Right ventricle myocardium superior (tissue), 1 donor: ENCODE data around the gene CD4. TPM values are rescaled to one million over a fixed set of nuclear protein-coding genes. Genes with fewer than 3 reads are reported as not detected.

Experiments used
- ATAC-seq: fragments of 200-7000 bp; cut with Tn5 transposase; one replicate; pipeline ENCODE4 v1.9.1; 2020; ENCODE audit warnings: mild to moderate bottlenecking; ENCODE audit not compliant: poor library complexity
- DNase-seq: peaks from one replicate; pipeline ENCODE4 v3.0.0-alpha.2; 2020
- intact Hi-C: fragments of 100-400 bp; cut with DNase I; formaldehyde crosslinking; loops from one replicate; pipeline ENCODE4 v1.11.2; 2022
- total RNA-seq: library from RNA; stranded (reverse); fragmentation: NEBNext Ultra II Directional; extraction: Animal tissue kit (Norgen Biotek cat#: 25700); gene quantifications from one replicate; pipeline ENCODE4 v1.2.1, GENCODE V29; 2021
- donor health status: DM: no; HTN: yes; CAD: no; lungs with severe emphysema.

CD4 gene
- total RNA-seq, 1 donor from 2014 or later, result 10.4 TPM

- no peak for ATAC-seq
- intact Hi-C loops, result no loop called here
These were observed 25.9 kb upstream of the CD4 start for GRCh38 chr12:6763380-6763779.

GRCh38 chr12:6764011-6764828 is 25.1 kb upstream of the CD4 start:
- peak; percentile 84 for ATAC-seq
- intact Hi-C loops, result no loop called here

More at GRCh38 chr12:6763380-6763779, 25.9 kb upstream of the CD4 start:
- no peak for DNase-seq

GRCh38 chr12:6765048-6765633 is 24.2 kb upstream of the CD4 start:
- DNase-seq (no peak), ATAC-seq (no peak)
- intact Hi-C loops, result no loop called here

More at GRCh38 chr12:6764011-6764828, 25.1 kb upstream of the CD4 start:
- peak; percentile 95 for DNase-seq

- DNase-seq (peak; percentile 88), ATAC-seq (peak; percentile 37)
- intact Hi-C loops, result no loop called here
These were observed 23.4 kb upstream of the CD4 start, which contains the start of gene PTMS for GRCh38 chr12:6765634-6766581. Gene PTMS, plus strand, starts transcription at chr12:6766363. Its CDS starts 343 bp downstream, at chr12:6766706.

GRCh38 chr12:6766651-6767349 is 22.5 kb upstream of the CD4 start:
- ATAC-seq (peak; percentile 72), DNase-seq (peak; percentile 90)
- intact Hi-C loops, result no loop called here

GRCh38 chr12:6767353-6768319 is 21.7 kb upstream of the CD4 start:
- DNase-seq (peak; percentile 49), ATAC-seq (no peak)
- intact Hi-C loops, result no loop called here

GRCh38 chr12:6768437-6768914 is 20.9 kb upstream of the CD4 start:
- no peak for DNase-seq
- no peak for ATAC-seq
- intact Hi-C loops, result no loop called here

GRCh38 chr12:6768990-6769389 is 20.3 kb upstream of the CD4 start:
- DNase-seq (peak; percentile 75), ATAC-seq (no peak)
- intact Hi-C loops, result no loop called here

GRCh38 chr12:6769666-6770065 is 19.7 kb upstream of the CD4 start:
- intact Hi-C loops, result no loop called here
- no peak for ATAC-seq

GRCh38 chr12:6770094-6770493 is 19.2 kb upstream of the CD4 start:
- intact Hi-C loops, result no loop called here
- DNase-seq (no peak), ATAC-seq (no peak)

More at GRCh38 chr12:6769666-6770065, 19.7 kb upstream of the CD4 start:
- DNase-seq, result no peak

- DNase-seq, result no peak
These were observed 18.7 kb upstream of the CD4 start for GRCh38 chr12:6770600-6770999.

GRCh38 chr12:6771091-6771495 is 18.2 kb upstream of the CD4 start:
- no peak for DNase-seq
- intact Hi-C loops, result no loop called here
- no peak for ATAC-seq

More at GRCh38 chr12:6770600-6770999, 18.7 kb upstream of the CD4 start:
- no peak for ATAC-seq
- intact Hi-C loops, result no loop called here

GRCh38 chr12:6771509-6772330 is 17.6 kb upstream of the CD4 start:
- DNase-seq (no peak), ATAC-seq (peak; percentile 17)
- intact Hi-C loops, result no loop called here

GRCh38 chr12:6772331-6772695 is 17.0 kb upstream of the CD4 start, which contains the start of gene LAG3:
Gene LAG3, plus strand, starts transcription at chr12:6772520. Its CDS starts 333 bp downstream, at chr12:6772853.
- ATAC-seq, result peak; percentile 10
- DNase-seq, result no peak
- intact Hi-C loops, result no loop called here

- intact Hi-C loops, result no loop called here
- ATAC-seq, result no peak
- no peak for DNase-seq
These were observed 16.4 kb upstream of the CD4 start for GRCh38 chr12:6772726-6773589.
